ENCODE results near the gene MORF4L1.

Gene MORF4L1

DNA sequence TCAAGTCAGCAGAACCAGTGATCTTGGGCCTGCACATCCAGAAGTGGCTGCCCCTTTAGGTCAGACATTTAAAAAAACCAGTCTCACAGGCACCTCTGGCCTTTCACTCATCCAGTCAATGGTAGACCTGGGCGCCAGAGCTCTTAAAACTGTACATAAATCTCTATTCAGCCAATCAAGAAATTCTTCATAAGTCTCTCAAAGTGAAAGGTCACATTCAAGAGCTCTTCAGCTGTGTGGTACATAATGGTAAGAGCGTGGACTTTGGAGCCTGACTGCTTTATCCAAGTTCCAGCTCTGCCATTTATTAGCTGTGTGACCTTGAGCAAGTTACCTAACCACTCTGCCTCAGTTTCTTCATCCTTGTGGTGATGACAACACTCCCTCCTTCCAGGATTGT is 22.3 kb upstream of the MORF4L1 start:
- Histone ChIP-seq H3K36me3 (ENCODE audit: insufficient read depth, low read length) (no peaks in the 10 kb centered on the region), H3K27me3 (ENCODE audit: insufficient read depth, low read length, poor library complexity, severe bottlenecking) (no peaks in the 10 kb centered on the region), H3K9ac (ENCODE audit: low read depth, low read length, poor library complexity, severe bottlenecking) (no peak overlapping the region), H3K9me3 (ENCODE audit: insufficient read depth, low read depth, low read length) (no peaks in the 10 kb centered on the region), H3F3A (ENCODE audit: low read depth) (no peaks in the 10 kb centered on the region), H3K4me2 (ENCODE audit: low read depth, low read length, poor library complexity, severe bottlenecking) (no peak overlapping the region), H3K79me2 (ENCODE audit: insufficient read depth, low read length) (no peaks in the 10 kb centered on the region), H3K4me1 (ENCODE audit: insufficient read depth, low read length, poor library complexity, severe bottlenecking) (no peaks in the 10 kb centered on the region), H3K4me3 (ENCODE audit: low read length, poor library complexity, severe bottlenecking) (no peak overlapping the region), H2AFZ (ENCODE audit: low read length) (no peak overlapping the region), H3K9me2 (replicated peaks; ENCODE audit: low read depth, low read length) (no peaks in the 10 kb centered on the region), H4K20me1 (ENCODE audit: insufficient read depth, low read length, poor library complexity, severe bottlenecking) (no peaks in the 10 kb centered on the region)
- TF ChIP-seq, protein P1, sequence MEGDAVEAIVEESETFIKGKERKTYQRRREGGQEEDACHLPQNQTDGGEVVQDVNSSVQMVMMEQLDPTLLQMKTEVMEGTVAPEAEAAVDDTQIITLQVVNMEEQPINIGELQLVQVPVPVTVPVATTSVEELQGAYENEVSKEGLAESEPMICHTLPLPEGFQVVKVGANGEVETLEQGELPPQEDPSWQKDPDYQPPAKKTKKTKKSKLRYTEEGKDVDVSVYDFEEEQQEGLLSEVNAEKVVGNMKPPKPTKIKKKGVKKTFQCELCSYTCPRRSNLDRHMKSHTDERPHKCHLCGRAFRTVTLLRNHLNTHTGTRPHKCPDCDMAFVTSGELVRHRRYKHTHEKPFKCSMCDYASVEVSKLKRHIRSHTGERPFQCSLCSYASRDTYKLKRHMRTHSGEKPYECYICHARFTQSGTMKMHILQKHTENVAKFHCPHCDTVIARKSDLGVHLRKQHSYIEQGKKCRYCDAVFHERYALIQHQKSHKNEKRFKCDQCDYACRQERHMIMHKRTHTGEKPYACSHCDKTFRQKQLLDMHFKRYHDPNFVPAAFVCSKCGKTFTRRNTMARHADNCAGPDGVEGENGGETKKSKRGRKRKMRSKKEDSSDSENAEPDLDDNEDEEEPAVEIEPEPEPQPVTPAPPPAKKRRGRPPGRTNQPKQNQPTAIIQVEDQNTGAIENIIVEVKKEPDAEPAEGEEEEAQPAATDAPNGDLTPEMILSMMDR (conservative IDR thresholded peaks at IDR 0.05; ENCODE audit: low read length), result no peak
- no peak for TF ChIP-seq EZH2phosphoT487 (IDR thresholded peaks at IDR 0.05; ENCODE audit: borderline replicate concordance)

GRCh38 chr15:78850941-78851755 is 21.5 kb upstream of the MORF4L1 start:
- no peaks in the 10 kb centered on the region for H3K4me1 ChIP-seq (ENCODE audit: insufficient read depth, low read length, poor library complexity, severe bottlenecking)
- H2AFZ ChIP-seq (ENCODE audit: low read length), result no peak overlapping the region
- no peaks in the 10 kb centered on the region for H3K36me3 ChIP-seq (ENCODE audit: insufficient read depth, low read length)
- TF ChIP-seq, protein P1 (conservative IDR thresholded peaks at IDR 0.05; ENCODE audit: low read length), result no peak
- TF ChIP-seq EZH2phosphoT487 (IDR thresholded peaks at IDR 0.05; ENCODE audit: borderline replicate concordance), result no peak
- H3K4me3 ChIP-seq (ENCODE audit: low read length, poor library complexity, severe bottlenecking), result no peak overlapping the region
- no peaks in the 10 kb centered on the region for H3K9me2 ChIP-seq (replicated peaks; ENCODE audit: low read depth, low read length)
- H3K9me3 ChIP-seq (ENCODE audit: insufficient read depth, low read depth, low read length), result no peaks in the 10 kb centered on the region
- H4K20me1 ChIP-seq (ENCODE audit: insufficient read depth, low read length, poor library complexity, severe bottlenecking), result no peaks in the 10 kb centered on the region
- no peak overlapping the region for H3K9ac ChIP-seq (ENCODE audit: low read depth, low read length, poor library complexity, severe bottlenecking)
- H3K4me2 ChIP-seq (ENCODE audit: low read depth, low read length, poor library complexity, severe bottlenecking), result no peak overlapping the region
- no peaks in the 10 kb centered on the region for H3K79me2 ChIP-seq (ENCODE audit: insufficient read depth, low read length)
- no peaks in the 10 kb centered on the region for H3F3A ChIP-seq (ENCODE audit: low read depth)
- H3K27me3 ChIP-seq (ENCODE audit: insufficient read depth, low read length, poor library complexity, severe bottlenecking), result no peaks in the 10 kb centered on the region

DNA sequence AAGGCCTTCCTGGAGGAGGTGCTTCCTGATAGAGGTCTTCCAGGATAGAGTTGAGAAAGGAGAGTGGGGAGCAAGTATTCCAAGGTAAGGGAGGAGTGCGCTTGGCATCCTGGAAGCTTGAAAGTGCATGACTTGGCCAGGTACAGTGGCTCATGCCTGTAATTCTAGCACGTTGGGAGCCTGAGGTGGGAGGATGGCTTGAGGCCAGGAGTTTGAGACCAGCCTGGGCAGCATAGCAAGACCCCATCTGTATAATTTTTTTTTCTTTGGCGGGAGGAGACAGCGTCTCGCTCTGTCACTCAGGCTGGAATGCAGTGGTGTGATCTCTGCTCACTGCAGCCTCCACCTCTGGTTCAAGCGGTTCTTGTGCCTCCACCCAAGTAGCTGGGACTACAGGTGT is 19.2 kb upstream of the MORF4L1 start:
- TF ChIP-seq, protein P1 (conservative IDR thresholded peaks at IDR 0.05; ENCODE audit: low read length), result no peak
- TF ChIP-seq EZH2phosphoT487 (IDR thresholded peaks at IDR 0.05; ENCODE audit: borderline replicate concordance), result no peak
- H3K9me2 ChIP-seq (replicated peaks; ENCODE audit: low read depth, low read length), result no peaks in the 10 kb centered on the region
- no peaks in the 10 kb centered on the region for H3F3A ChIP-seq (ENCODE audit: low read depth)
- H3K9me3 ChIP-seq (ENCODE audit: insufficient read depth, low read depth, low read length), result no peaks in the 10 kb centered on the region
- no peaks in the 10 kb centered on the region for H3K27me3 ChIP-seq (ENCODE audit: insufficient read depth, low read length, poor library complexity, severe bottlenecking)
- H2AFZ ChIP-seq (ENCODE audit: low read length), result no peak overlapping the region
- no peak overlapping the region for H3K9ac ChIP-seq (ENCODE audit: low read depth, low read length, poor library complexity, severe bottlenecking)
- H3K79me2 ChIP-seq (ENCODE audit: insufficient read depth, low read length), result no peaks in the 10 kb centered on the region
- no peaks in the 10 kb centered on the region for H3K4me1 ChIP-seq (ENCODE audit: insufficient read depth, low read length, poor library complexity, severe bottlenecking)
- H4K20me1 ChIP-seq (ENCODE audit: insufficient read depth, low read length, poor library complexity, severe bottlenecking), result no peaks in the 10 kb centered on the region
- H3K4me2 ChIP-seq (ENCODE audit: low read depth, low read length, poor library complexity, severe bottlenecking), result no peak overlapping the region
- H3K36me3 ChIP-seq (ENCODE audit: insufficient read depth, low read length), result no peaks in the 10 kb centered on the region
- H3K4me3 ChIP-seq (ENCODE audit: low read length, poor library complexity, severe bottlenecking), result no peak overlapping the region
